Liver (tissue), 3 donors: Measurements from ENCODE around the gene TMEM123.

Source experiments
- FOXA1 ChIP-seq: IDR thresholded peaks from 2 replicates; pipeline ENCODE4 v1.6.1; 2016; ENCODE audit warnings: antibody characterized with exemption
- FOXA2 ChIP-seq: IDR thresholded peaks from 2 replicates; pipeline ENCODE4 v1.6.1; 2016; ENCODE audit warnings: antibody characterized with exemption
- GABPA ChIP-seq, 2 donors: IDR thresholded peaks in 1 of 2; conservative IDR thresholded peaks in 1 of 2; 2 replicates each; pipeline ENCODE4 v1.6.1; 2016; ENCODE audit warnings: antibody characterized with exemption in 2 of 2, mild to moderate bottlenecking in 1 of 2, moderate library complexity in 1 of 2
- JUND ChIP-seq, 2 donors: IDR thresholded peaks; 2 replicates each; pipeline ENCODE4 v1.6.1; 2016; ENCODE audit warnings: antibody characterized with exemption in 2 of 2
- NR2F2 ChIP-seq: IDR thresholded peaks from 2 replicates; pipeline ENCODE4 v1.6.1; 2016; ENCODE audit warnings: antibody characterized with exemption
- RAD21 ChIP-seq, 2 donors: IDR thresholded peaks; 2 replicates each; pipeline ENCODE4 v1.6.1; 2016; ENCODE audit warnings: antibody characterized with exemption in 2 of 2, mild to moderate bottlenecking in 2 of 2
- SP1 ChIP-seq: IDR thresholded peaks from 2 replicates; pipeline ENCODE4 v1.6.1; 2018; ENCODE audit warnings: antibody characterized with exemption, mild to moderate bottlenecking
- TAF1 ChIP-seq: conservative IDR thresholded peaks from 2 replicates; pipeline ENCODE4 v1.6.1; 2016; ENCODE audit warnings: antibody characterized with exemption, mild to moderate bottlenecking
- YY1 ChIP-seq: IDR thresholded peaks from 2 replicates; pipeline ENCODE4 v1.6.1; 2016; ENCODE audit warnings: antibody characterized with exemption, mild to moderate bottlenecking
- TF ChIP-seq, protein P1 (sequence below): fragments of 150-350 bp; IDR thresholded peaks from 2 replicates; pipeline ENCODE4 v1.5.1; 2017; ENCODE audit warnings: improper control_type of control experiment, low read depth, low read length; ENCODE audit not compliant: missing input control
- TF ChIP-seq, protein P2 (sequence below): IDR thresholded peaks from 2 replicates; pipeline ENCODE4 v1.6.1; 2016; ENCODE audit warnings: antibody characterized with exemption, mild to moderate bottlenecking
- TF ChIP-seq, protein P3 (sequence below): IDR thresholded peaks from 2 replicates; pipeline ENCODE4 v1.6.1; 2016; ENCODE audit warnings: antibody characterized with exemption
- TF ChIP-seq, protein P4 (sequence below): IDR thresholded peaks from 2 replicates; pipeline ENCODE4 v1.6.1; 2016; ENCODE audit warnings: antibody characterized with exemption
- TF ChIP-seq, protein P5 (sequence below): IDR thresholded peaks from 2 replicates; pipeline ENCODE4 v1.6.1; 2016; ENCODE audit warnings: antibody characterized with exemption
- donor health status: healthy.
- donor health status: healthy.

DNA sequence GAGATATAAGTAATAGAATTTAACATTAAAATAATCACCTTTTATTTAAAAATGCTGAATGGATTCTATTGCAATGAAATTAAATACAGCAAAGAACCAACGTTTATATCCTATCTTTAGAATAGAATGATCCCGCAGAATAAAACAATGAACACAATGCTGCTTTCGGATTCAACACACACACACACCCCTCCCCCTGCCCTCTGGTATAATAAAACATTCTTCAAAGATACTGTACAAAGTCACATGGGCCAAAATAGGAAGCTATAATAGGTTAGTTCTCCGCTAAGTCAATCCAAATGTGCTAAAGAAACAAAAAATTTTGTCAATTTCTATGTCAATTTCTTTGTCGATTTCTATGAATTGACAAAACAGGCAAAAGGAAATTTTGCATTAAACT is 47.1 kb downstream of the TMEM123 start:
- TF ChIP-seq, protein P1, sequence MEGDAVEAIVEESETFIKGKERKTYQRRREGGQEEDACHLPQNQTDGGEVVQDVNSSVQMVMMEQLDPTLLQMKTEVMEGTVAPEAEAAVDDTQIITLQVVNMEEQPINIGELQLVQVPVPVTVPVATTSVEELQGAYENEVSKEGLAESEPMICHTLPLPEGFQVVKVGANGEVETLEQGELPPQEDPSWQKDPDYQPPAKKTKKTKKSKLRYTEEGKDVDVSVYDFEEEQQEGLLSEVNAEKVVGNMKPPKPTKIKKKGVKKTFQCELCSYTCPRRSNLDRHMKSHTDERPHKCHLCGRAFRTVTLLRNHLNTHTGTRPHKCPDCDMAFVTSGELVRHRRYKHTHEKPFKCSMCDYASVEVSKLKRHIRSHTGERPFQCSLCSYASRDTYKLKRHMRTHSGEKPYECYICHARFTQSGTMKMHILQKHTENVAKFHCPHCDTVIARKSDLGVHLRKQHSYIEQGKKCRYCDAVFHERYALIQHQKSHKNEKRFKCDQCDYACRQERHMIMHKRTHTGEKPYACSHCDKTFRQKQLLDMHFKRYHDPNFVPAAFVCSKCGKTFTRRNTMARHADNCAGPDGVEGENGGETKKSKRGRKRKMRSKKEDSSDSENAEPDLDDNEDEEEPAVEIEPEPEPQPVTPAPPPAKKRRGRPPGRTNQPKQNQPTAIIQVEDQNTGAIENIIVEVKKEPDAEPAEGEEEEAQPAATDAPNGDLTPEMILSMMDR: no peak
- TF ChIP-seq, protein P2, sequence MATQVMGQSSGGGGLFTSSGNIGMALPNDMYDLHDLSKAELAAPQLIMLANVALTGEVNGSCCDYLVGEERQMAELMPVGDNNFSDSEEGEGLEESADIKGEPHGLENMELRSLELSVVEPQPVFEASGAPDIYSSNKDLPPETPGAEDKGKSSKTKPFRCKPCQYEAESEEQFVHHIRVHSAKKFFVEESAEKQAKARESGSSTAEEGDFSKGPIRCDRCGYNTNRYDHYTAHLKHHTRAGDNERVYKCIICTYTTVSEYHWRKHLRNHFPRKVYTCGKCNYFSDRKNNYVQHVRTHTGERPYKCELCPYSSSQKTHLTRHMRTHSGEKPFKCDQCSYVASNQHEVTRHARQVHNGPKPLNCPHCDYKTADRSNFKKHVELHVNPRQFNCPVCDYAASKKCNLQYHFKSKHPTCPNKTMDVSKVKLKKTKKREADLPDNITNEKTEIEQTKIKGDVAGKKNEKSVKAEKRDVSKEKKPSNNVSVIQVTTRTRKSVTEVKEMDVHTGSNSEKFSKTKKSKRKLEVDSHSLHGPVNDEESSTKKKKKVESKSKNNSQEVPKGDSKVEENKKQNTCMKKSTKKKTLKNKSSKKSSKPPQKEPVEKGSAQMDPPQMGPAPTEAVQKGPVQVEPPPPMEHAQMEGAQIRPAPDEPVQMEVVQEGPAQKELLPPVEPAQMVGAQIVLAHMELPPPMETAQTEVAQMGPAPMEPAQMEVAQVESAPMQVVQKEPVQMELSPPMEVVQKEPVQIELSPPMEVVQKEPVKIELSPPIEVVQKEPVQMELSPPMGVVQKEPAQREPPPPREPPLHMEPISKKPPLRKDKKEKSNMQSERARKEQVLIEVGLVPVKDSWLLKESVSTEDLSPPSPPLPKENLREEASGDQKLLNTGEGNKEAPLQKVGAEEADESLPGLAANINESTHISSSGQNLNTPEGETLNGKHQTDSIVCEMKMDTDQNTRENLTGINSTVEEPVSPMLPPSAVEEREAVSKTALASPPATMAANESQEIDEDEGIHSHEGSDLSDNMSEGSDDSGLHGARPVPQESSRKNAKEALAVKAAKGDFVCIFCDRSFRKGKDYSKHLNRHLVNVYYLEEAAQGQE: no peak
- TF ChIP-seq, protein P3, sequence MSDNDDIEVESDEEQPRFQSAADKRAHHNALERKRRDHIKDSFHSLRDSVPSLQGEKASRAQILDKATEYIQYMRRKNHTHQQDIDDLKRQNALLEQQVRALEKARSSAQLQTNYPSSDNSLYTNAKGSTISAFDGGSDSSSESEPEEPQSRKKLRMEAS: no peak
- no peak for TF ChIP-seq JUND (IDR thresholded peaks at IDR 0.05)
- TF ChIP-seq YY1: no peak
- no peak for TF ChIP-seq TAF1
- TF ChIP-seq FOXA2: no peak
- TF ChIP-seq, protein P4, sequence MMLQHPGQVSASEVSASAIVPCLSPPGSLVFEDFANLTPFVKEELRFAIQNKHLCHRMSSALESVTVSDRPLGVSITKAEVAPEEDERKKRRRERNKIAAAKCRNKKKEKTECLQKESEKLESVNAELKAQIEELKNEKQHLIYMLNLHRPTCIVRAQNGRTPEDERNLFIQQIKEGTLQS: no peak
- TF ChIP-seq, protein P5, sequence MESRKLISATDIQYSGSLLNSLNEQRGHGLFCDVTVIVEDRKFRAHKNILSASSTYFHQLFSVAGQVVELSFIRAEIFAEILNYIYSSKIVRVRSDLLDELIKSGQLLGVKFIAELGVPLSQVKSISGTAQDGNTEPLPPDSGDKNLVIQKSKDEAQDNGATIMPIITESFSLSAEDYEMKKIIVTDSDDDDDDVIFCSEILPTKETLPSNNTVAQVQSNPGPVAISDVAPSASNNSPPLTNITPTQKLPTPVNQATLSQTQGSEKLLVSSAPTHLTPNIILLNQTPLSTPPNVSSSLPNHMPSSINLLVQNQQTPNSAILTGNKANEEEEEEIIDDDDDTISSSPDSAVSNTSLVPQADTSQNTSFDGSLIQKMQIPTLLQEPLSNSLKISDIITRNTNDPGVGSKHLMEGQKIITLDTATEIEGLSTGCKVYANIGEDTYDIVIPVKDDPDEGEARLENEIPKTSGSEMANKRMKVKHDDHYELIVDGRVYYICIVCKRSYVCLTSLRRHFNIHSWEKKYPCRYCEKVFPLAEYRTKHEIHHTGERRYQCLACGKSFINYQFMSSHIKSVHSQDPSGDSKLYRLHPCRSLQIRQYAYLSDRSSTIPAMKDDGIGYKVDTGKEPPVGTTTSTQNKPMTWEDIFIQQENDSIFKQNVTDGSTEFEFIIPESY: no peak
- no peak for TF ChIP-seq SP1
- TF ChIP-seq FOXA1: no peak
- TF ChIP-seq NR2F2: no peak
- TF ChIP-seq GABPA (IDR thresholded peaks at IDR 0.05 in 1 of 2, conservative IDR thresholded peaks at IDR 0.05 in 1 of 2): no peak
- TF ChIP-seq RAD21 (IDR thresholded peaks at IDR 0.05): no peak
